GM18505 (cell line): Measurements from ENCODE around the gene NFE2L3.

Experiments used
- ATAC-seq: cut with Tn5 transposase; IDR thresholded peaks from one replicate; pipeline ENCODE4 v1.9.1; 2021; ENCODE audit not compliant: unreplicated experiment
- POLR2A ChIP-seq: IDR thresholded peaks from 4 replicates; pipeline ENCODE4 v1.6.1; 2011; ENCODE audit warnings: borderline replicate concordance; ENCODE audit not compliant: insufficient read depth, insufficient read length; ENCODE audit errors: extremely low read depth

Gene NFE2L3

GRCh38 chr7:26200038-26200443, 48.0 kb downstream of the NFE2L3 start:
- peak; percentile 1 for ATAC-seq
- TF ChIP-seq POLR2A: no peak

DNA sequence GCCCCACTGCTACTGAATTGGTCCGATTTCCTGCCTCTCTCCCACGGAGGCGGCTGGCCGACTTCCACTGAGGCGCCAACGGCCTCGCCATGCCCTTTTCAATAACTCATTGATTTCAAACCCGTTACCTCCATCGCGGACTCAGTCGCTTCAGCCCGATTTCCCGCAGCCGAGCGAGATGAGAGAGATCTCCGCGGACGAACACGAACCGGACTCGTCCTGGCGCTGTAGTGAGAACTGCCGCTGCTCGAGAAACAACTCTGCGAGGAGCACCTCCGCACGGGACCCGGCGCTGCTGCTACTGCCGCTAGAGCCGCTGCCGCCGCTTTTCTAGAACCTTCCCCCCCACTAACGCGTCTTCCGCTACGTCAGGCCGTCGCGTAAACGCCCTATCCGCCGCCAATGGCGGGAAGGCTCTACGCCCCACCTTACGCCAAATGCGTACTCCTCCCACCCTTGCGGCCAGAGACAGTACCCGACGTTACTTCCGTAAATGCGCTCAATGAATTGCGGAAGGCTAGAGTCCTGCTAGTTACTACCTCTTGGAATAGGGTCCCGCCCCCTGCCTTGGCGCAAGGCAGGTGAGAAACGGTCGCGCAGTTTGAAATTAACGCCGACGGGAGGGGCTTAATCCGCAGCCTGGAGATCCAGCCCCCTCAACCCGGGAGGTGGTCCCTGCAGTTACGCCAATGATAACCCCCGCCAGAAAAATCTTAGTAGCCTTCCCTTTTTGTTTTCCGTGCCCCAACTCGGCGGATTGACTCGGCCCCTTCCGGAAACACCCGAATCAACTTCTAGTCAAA, 48.6 kb downstream of the NFE2L3 start, which contains the start of gene HNRNPA2B1:
HNRNPA2B1 (minus strand) TSS at position 303 of the 803 bp plus-strand sequence; CDS start at position 134, 169 bp downstream.
- peak; percentile 48 for ATAC-seq
- peak; percentile 100 for TF ChIP-seq POLR2A

DNA sequence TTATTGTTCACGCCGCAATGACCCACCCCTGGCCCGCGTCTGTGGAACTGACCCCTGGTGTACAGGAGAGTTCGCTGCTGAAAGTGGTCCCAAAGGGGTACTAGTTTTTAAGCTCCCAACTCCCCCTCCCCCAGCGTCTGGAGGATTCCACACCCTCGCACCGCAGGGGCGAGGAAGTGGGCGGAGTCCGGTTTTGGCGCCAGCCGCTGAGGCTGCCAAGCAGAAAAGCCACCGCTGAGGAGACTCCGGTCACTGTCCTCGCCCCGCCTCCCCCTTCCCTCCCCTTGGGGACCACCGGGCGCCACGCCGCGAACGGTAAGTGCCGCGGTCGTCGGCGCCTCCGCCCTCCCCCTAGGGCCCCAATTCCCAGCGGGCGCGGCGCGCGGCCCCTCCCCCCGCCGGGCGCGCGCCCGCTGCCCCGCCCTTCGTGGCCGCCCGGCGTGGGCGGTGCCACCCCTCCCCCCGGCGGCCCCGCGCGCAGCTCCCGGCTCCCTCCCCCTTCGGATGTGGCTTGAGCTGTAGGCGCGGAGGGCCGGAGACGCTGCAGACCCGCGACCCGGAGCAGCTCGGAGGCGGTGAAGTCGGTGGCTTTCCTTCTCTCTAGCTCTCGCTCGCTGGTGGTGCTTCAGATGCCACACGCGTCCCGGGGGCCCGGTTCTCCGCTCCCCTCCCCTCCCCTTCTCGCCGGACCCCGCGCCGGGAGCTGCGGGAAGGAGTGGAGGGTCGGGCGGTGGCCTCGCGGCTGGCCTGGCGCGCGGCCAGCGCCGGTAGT, 49.4 kb downstream of the NFE2L3 start, which contains the start of gene CBX3:
CBX3 (plus strand) TSS at position 499 of the 772 bp plus-strand sequence. CDS start 1,254 bp downstream, outside the sequence.
- peak; percentile 45 for ATAC-seq
- TF ChIP-seq POLR2A: peak; percentile 89

DNA sequence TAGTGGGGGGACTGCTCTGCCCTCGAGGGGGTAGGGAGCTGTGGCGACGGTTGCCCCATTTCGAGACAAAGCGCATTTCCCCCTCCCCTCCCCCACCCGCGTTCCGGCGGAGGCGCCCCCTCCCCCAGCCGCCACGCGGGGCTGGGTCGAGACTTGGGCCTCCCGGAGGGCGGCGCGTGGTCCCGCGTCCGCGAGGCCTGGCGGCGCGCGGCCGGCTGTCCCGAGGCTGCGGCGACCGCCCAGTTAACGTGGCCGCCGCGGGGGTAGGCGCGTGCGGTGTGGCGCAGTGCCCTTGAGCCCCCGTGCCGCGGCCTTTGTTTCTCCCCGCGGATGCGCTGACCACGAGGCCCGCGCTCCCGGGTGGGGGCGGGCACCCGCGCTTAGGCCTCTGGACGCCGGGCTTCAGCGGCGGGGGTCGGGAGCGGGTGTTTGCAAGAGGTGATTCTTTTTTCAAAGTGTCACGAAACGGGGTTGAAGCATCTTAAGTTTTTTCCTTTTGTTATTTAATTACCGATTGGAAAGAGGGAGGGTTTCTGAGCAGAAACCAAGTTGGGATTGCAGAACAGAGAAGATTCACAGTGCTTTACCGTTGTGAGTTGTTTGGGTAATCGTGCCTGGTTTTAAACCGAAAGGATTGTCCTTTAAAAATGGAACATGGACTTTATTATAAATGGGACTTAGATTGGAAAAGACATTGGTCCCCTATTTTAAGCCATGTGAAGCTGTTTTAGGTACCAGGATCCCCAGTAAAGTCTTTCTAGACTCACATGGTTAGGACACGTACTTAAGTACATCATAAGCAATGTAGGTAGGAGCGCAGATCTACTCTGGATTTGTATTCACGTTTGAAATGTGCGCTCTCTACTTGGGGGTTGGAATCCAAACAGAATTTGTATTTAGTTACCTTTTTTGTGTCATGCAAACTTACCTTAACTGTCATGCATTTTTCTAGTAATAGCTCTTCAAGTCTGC, 50.3 kb downstream of the NFE2L3 start:
- ATAC-seq: peak; percentile 9
- TF ChIP-seq POLR2A: no peak

DNA sequence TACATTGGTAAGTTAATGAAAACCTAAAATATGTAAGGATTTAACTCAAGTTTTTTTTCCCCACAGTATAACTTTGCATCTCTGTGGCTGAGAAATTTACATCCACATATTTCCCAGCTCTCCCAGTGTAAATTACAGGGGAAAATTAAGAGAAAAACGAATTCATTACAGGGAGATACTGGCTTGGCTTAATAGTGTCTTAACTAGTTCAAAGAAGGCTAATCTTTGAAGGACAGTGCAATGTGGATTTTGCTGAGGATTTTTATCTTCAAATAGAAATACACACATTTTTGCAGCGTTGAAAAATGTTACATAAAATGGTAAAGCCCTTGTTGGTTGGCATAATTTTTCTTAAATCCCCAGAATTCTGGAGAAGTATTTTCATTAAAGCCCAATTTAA, 51.0 kb downstream of the NFE2L3 start:
- no peak for TF ChIP-seq POLR2A
- ATAC-seq: no peak

GRCh38 chr7:26208040-26208439, 56.0 kb downstream of the NFE2L3 start:
- ATAC-seq: no peak

DNA sequence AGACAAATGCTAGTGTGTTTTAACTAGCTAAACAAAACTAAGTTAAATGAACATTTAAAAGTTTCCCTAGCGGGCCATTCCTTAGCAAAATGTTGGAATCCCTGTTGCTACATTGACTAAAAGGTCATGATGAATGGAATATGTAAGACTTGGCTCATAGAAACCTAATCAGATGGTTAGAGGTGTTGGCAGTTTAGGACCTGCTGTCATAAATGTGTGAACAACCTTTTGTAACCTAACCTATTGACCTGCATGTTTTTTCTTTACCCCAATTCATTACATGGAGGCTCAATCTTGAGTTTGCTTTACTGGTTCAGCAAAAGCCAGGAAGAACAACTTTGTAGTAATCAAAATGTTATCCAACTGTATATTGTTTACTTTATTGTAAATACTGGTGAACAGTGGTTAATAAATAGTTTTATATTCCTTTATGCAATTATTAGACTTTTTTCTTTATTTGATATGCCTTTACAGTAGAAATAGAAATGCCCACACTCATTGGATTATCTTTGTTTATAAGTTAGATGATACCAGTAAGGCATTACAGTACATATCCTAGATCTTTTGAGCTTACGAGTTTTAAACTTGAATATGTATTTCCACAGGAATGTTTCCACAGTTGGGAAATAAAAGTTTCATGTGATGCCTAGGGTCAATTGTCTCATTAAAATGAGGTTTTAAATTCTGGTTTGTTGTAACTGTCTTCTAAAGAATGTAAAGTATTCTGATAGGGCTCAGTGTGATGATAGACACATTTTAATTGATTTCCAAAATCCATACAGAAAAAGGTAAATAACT, 61.1 kb downstream of the NFE2L3 start:
- no peak for ATAC-seq
- no peak for TF ChIP-seq POLR2A

More at GRCh38 chr7:26208040-26208439, 56.0 kb downstream of the NFE2L3 start:
- TF ChIP-seq POLR2A: no peak

DNA sequence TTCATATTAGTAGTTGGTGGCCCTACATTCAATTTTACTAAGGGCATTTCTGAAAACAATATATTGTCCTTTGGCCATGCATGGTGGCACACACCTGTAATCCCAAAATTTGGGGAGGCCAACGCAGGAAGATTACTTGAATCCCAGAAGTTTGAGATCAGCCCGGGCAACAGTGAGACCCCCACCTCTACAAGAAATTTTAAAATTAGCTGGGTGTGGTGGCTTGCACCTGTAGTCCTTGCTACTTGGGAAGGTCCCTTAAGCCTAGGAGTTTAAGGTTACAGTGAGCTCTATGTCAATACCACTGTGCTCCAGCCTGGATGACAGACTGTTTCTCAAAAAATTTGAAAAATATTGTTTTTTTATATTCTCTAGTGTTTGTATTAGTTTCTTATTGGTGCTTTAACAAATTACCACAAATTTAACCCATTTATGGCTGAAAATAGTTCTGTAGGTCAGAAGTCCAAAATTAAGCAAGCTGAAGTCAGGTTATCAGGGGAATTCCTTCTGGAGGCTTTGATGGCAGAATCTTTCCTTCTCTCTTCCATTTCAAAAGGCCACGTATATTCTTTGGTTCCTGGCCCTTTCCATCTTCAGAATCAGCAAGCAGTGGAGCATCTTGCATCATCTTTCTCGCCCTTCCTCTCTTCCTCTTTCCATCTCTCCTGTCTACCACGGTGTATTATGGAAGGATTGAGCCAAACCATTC, 62.0 kb downstream of the NFE2L3 start:
- no peak for ATAC-seq
- no peak for TF ChIP-seq POLR2A

DNA sequence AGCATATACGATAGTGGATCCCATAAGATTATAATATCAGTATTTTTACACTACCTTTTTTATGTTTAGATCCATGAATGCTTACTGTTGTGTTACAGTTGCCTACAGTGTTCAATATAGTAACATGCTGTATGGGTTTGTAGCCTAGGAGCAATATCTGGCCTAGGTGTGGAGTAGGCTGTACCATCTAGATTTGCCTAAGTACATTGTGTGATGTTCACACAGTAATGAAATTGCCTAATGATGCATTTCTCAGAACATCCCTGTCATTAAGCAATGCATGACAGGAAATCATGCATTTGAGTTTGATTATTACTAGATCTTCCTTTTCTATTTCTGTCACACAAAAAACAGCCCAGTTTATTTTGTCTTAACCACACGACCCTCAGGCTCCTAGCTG, 64.1 kb downstream of the NFE2L3 start:
- no peak for TF ChIP-seq POLR2A
- no peak for ATAC-seq

GRCh38 chr7:26224359-26224758, 72.4 kb downstream of the NFE2L3 start:
- no peak for ATAC-seq
- TF ChIP-seq POLR2A: no peak

DNA sequence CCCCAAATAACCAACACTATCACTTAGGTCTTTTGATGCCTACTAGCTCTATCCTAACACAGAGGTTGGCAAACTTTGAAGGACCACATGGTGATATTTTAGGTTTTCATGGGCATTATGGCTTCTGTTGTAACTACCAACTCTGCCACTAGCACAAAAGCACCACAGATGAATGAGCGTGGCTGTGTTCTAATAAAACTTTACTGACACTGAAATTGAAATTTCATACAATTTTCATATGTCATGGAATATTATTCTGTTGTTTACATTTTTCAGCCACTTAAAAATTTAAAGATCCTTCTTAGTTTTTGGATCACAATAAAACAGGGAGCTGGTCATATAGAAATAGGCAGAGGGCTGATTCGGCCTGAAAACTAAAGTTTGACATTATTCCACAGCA, 76.0 kb downstream of the NFE2L3 start:
- ATAC-seq: no peak
- TF ChIP-seq POLR2A: no peak
